HG03280 (cell line): ENCODE measurements around the gene LTO1.

ENCODE experiments used
- ATAC-seq: cut with Tn5 transposase; IDR thresholded peaks from one replicate; pipeline ENCODE4 v1.9.1; 2021; ENCODE audit warnings: mild to moderate bottlenecking, moderate library complexity; ENCODE audit not compliant: unreplicated experiment

Gene LTO1

GRCh38 chr11:69647390-69647748, 27.8 kb downstream of the LTO1 start:
- ATAC-seq = no peak

- no peak for ATAC-seq
These were observed 28.4 kb downstream of the LTO1 start for GRCh38 chr11:69646493-69647389.

- no peak for ATAC-seq
These were observed 29.2 kb downstream of the LTO1 start for GRCh38 chr11:69645801-69646492.

- no peak for ATAC-seq
These were observed 30.0 kb downstream of the LTO1 start for GRCh38 chr11:69644962-69645675.

- no peak for ATAC-seq
These were observed 30.8 kb downstream of the LTO1 start for GRCh38 chr11:69644071-69644961.

- ATAC-seq = no peak
These were observed 31.5 kb downstream of the LTO1 start for GRCh38 chr11:69643646-69644045.

GRCh38 chr11:69642913-69643632, 32.1 kb downstream of the LTO1 start:
- ATAC-seq = peak; percentile 58

GRCh38 chr11:69642549-69642912, 32.6 kb downstream of the LTO1 start:
- no peak for ATAC-seq

GRCh38 chr11:69641681-69642548, 33.2 kb downstream of the LTO1 start:
- no peak for ATAC-seq

- ATAC-seq = no peak
These were observed 34.1 kb downstream of the LTO1 start, which contains the start of gene CCND1 for GRCh38 chr11:69640995-69641581. TSS of gene CCND1 (plus strand) at chr11:69641156. CDS start at chr11:69641314, 158 bp downstream.

- no peak for ATAC-seq
These were observed 34.7 kb downstream of the LTO1 start for GRCh38 chr11:69640260-69640994.

- no peak for ATAC-seq
These were observed 35.3 kb downstream of the LTO1 start for GRCh38 chr11:69639831-69640230.

GRCh38 chr11:69638941-69639681, 36.0 kb downstream of the LTO1 start:
- ATAC-seq = no peak

- no peak for ATAC-seq
These were observed 36.9 kb downstream of the LTO1 start for GRCh38 chr11:69637941-69638871.

- no peak for ATAC-seq
These were observed 37.8 kb downstream of the LTO1 start for GRCh38 chr11:69637198-69637940.
